NCI-H128 (cell line): ENCODE results near the gene CDKN1A.
"Not testable (repeated sequence)": the region's sequence is repeated elsewhere in the genome, so short reads cannot be mapped to it uniquely, and the experiment has no call there.

Experiments
- DNase-seq: peaks from one replicate; lab custom pipeline; 2025; ENCODE audit not compliant: unreplicated experiment; lab: John Stamatoyannopoulos, UW

CDKN1A gene

DNA sequence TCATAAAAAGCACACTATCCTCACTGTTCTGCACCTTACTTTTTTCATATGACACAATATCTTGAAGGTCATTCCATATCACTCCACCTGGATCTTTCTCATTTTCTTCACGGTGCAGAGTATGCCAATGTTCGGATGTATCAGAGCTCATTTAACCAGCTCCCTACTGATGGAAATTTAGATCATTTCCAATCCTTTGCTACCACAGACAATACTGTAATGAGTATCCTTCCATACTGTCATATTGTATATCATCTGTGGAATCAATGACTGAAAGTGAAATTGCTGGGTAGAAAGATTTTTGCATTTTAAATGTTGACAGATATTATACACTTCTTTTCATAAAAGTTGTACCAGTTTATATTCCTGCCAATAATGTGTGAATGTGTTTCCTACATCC, 16.9 kb downstream of the CDKN1A start:
- no peak for DNase-seq

DNA sequence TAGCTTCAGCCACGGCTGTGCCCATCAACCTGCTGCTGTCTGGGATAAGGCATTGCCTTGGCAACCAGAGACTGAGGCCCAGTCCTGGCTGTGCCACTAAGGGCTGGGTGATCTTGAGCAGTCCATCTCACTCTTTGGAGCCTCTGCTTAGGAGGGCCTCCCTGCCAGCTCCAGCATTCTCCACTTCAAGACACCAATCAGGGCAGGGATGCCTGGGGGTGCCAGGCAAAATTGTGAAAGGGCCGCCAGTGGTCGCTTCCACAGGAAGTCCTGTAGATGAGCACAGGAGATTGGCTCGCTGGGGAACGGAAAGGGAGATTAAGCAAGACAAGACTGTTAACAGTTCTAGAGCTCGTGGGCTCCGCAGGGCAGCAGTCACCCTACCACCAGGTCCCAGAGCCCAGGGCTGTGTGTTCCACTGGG, 19.0 kb downstream of the CDKN1A start, which contains the start of gene RAB44:
TSS of gene RAB44 (plus strand) at position 346 of the 423 bp plus-strand sequence. CDS start 6,410 bp downstream, outside the sequence.
- no peak for DNase-seq

DNA sequence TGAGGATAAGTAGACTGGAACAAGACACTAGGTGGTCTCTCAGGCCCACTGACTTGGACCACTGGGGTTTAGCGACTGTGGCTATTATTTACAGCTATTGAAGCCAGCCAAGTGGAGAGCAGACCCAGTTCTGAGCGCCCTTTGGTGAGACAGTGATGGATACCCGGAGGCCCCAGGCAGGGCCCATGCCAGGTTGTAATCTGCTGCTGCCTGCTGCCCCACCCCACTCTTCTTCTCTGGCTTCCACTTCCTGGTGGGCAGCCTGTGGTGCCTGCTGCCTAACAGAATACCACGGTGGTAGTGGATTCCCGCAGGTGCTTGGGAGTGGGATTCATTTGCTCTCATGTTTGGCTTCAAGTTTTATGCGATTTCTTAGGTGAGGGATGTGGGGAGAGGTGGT, 19.7 kb downstream of the CDKN1A start:
- no peak for DNase-seq

DNA sequence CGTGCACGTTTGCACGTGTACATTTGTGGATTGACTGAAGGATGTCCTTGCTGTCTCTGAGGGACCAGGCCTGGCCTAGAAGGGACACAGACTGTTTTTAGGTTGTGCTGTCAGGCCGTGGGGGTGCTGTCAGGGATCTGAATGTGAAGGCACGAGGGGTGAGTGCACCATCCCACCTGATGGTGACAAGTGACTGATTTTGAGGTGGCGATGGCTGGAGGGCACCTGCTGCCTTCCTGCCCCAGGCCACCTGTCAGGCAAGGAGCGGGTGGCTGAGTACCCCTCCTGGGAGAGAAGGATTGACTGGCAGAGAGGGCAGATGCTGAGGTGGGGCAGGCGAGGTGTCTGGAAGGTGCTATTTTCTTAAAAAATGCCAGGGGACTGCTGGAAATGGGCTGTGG, 20.4 kb downstream of the CDKN1A start:
- DNase-seq = no peak

GRCh38 chr6:36699348-36699747, 20.8 kb downstream of the CDKN1A start:
- no peak for DNase-seq

DNA sequence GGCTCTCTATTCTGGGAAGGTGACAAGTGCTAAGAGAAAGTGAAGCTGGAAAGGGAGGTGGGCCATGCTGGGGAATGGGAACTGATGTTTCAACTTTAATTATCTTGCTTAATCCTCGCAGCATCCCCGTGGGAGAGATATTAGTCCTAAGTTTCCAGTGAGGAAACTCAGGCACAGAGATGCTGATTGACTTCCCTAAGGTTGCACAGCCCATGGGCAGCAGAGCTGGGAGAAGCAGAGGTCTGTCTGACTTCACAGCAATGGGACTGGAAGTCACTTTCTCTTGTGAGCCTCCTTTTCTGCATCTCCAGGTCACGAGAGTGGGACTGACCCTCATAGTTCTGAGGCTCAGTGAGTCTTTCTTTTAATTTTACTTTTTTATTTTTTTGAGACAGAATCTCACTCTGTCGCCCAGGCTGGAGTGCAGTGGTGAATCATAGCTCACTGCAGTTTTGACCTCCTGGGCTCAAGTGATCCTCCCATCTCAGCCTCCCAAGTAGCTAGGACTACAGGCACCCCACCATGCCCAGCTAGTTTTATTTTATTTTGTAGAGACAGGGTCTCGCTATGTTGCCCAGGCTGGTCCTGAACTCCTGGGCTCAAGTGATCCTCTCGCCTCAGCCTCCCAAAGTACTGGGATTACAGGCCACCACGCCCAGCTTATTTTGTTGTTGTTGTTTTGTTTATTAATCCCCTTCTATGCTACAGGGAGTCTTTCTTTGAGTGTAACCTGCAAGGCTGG, 21.7 kb downstream of the CDKN1A start:
- no peak for DNase-seq

GRCh38 chr6:36700831-36701230, 22.3 kb downstream of the CDKN1A start:
- no peak for DNase-seq

- DNase-seq = no peak
Observed at GRCh38 chr6:36701401-36701991, 23.0 kb downstream of the CDKN1A start.

DNA sequence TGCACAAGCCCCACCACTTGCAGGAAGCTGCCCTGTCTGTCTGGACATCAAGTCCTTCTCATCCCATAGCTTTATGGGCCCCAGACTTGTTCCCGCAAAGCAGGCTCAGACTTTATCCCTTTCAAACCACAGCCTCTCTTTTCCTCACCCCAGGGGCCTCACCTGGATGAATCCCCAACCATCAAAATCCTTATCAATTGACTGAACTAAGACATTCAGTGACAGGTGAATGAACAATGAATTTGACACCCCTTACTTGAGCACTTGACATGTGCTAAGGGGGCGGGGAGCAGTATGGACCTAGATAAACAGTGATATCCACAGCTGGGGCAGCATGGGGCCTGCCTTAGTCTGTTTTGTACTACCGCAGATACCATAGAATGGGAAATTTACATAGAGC, 24.1 kb downstream of the CDKN1A start:
- no peak for DNase-seq

GRCh38 chr6:36703081-36703606, 24.6 kb downstream of the CDKN1A start:
- DNase-seq = no peak

- no peak for DNase-seq
Observed at GRCh38 chr6:36703982-36704381, 25.5 kb downstream of the CDKN1A start.

DNA sequence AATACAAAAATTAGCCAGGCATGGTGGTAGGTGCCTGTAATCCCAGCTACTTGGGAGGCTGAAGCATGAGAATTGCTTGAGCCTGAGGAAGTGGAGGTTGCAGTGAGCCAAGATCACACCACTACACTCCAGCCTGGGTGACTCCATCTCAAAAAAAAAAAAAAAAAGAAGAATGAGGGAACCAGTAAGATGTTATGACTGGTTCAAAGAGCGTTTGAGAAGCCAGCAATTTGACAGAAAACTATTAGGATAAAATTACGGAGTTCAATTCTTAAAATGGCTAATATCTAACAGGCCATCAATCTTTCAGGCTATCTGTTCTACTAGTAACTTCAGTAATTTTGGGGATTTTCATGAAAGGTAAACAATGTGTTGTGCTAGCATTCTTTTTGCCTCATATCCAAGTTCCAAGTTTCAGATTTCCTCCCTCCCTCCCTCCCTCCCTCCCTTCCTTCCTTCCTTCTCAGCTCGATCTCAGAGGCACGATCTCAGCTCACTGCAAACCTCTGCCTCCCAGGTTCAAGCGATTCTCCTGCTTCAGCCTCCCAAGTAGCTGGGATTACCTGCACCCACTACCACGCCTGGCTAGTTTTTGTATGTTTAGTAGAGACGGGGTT, 26.6 kb downstream of the CDKN1A start:
- not testable (repeated sequence) for DNase-seq

DNA sequence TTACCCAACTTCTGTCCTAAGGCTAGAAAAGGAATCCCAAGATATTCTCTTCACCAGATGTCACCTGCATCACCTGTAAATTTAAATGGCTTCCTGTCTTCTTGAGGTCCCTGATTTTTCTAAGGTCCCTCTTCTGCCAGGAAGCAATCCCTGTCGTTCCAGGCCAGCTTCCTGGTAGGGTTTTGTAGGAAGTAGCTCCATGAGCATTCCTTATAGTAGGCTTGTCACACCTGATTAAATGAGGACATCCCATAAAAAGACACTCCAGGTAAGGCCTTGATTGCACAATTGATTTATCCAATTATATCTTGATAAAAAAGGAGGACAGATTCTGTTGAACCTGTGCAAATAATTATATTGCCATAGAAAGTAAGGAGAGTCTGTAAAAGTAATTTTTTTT, 27.8 kb downstream of the CDKN1A start:
- DNase-seq = no peak

GRCh38 chr6:36712816-36713215, 34.3 kb downstream of the CDKN1A start:
- DNase-seq = no peak

DNA sequence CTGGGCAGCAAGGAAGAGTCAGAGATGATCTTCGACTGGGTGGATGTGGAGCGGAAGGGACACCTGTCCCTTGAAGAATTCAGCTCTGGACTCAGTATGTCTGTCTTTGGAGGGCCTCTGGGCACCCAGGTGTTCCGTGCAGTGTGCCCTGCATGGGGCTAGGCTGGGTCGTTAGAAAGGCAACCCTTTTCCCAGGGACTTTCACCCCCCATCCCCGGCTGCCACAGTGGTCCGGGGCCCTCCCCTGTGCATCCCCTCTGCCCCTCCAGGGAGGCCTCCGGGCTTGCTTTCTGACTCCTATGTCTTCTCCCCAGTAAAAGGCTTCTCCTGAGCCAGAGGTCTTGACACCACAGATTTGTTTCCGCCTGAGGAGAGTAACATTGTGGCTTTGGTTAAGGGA, 35.3 kb downstream of the CDKN1A start:
- no peak for DNase-seq

- no peak for DNase-seq
Observed at GRCh38 chr6:36714511-36714910, 36.0 kb downstream of the CDKN1A start.

DNA sequence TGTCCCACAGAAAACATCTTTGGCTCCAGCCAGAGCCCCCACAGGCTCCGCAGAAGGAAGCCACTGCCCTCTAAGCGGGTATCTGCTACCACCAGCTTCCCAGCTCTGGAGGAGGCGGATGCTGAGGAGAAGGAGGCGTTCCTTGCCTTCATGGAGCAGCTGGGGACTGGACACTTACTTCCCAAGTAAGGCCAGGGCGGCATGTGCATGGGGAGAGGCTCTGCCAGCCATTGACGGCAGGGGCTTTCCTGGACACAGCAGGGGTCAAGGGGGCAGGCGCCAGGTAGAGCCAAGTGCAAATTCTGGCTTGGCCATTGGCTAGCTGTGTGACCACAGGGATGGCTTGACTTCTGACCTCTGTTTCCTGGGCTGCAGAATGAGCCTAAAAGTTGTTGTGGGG, 37.0 kb downstream of the CDKN1A start:
- no peak for DNase-seq

- DNase-seq = no peak
Observed at GRCh38 chr6:36716476-36717093, 38.1 kb downstream of the CDKN1A start.

DNA sequence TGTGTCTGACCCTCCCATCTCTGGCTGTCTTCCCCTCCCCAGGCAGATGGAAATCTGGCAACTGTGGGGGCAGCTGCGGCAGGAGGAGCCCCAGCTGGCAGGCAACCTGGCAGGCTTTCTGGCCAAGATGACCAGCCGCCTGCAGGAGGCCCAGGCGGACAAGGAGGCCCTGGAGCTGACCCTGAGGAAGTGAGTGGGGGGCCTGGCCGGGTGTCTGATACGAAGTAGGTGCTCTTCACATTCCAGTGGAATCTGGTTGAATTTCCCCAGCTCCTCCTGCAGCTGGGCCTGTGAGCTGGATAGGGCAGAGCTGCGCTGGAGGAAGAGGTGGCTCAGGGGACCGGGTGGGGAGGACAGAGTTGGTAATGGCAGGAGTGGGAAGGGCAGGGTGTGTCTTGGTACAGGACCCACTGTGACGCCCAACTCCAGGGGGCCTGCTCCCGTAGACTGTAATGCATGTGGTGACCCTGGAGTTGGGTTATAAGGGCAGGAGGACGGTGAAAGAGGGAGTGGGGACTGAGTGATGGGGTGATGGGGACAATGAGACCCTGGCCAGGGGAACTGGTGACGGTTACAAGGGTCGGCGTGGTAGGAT, 38.8 kb downstream of the CDKN1A start:
- DNase-seq = no peak

DNA sequence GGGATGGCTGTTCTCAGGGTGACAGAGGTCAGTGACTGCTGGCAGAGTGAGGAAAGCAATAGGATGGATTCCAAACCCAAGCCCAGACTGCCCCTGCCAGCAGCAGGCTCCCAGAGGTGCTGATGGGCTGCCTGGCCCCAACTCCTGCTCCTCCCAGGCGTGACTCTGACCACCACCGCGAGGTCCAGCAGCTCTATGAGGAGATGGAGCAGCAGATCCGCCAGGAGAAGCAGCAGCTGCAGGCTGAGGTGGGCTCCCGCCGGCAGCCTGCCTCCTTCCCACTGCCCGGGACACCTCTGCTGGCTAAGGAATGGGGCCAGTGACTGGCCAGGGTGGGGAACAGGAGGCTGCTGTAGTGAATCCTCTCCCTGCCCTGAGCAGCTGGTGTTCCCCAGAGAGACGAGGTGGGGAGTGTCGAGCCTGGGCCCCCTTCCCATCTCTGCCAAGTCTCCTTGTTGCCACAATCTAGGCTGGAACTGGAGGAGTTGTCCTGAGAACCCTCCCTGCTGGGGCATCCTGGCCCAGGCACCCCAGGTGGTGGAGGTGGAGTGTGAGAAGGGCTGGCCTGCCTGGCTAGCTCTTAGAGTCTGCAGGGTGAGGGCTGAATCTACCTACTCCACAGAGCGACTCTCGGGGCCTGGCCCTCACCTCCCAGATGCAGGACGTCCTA, 39.5 kb downstream of the CDKN1A start:
- DNase-seq = no peak

DNA sequence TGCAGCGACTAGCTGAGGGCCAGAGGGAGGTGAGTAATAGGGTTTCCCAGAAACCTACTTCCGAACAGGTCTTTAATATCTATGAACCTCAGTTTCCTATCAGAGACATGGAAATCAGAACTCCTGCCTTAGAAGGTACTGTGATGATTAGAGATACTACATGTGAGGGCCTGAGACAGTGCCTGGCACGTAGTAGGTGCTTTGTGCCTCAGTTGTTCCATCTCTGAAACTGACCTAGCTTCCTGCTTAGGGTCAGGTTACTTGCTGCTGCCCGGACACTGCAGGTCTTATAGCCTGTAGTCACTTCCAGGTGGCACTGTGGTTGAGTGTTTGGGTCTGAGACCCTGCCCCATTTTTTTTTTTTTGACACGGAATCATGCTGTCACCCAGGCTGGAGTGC, 40.0 kb downstream of the CDKN1A start:
- no peak for DNase-seq
